ENCODE data around the gene COL23A1. TPM values are rescaled to one million over a fixed set of nuclear protein-coding genes. Genes with fewer than 3 reads are reported as not detected.

COL23A1 gene
- total RNA-seq, 1 donor from 2014 or later = 0.12 TPM

DNA sequence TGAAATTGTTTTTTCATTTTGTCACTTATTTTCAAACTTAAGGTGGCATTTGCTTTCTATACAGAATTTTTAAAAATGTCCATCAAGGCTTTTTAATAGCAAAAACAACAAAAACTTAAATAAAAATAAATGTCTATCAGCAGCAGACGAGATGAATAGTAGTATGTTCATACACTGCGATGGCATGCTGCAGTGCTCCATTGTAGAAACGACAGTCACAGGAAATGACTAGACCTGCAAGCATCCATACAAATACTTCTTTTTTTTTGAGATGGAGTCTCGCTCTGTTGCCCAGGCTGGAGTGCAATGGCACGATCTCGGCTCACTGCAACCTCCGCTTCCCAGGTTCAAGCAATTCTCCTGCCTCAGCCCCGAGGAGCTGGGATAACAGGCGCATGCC, 41.4 kb downstream of the COL23A1 start:
- H3K27me3 Mint-ChIP-seq (ENCODE audit: low read depth) = no peaks in the 10 kb centered on the region
- peaks cover 7% of the 10 kb centered on the region for H3K4me1 Mint-ChIP-seq (ENCODE audit: low read depth)
- DNase-seq (ENCODE audit: low spot score) = no peak
- H3K4me3 Mint-ChIP-seq (ENCODE audit: unreplicated experiment) = no peak overlapping the region
- no peaks in the 10 kb centered on the region for H3K36me3 Mint-ChIP-seq (ENCODE audit: low read depth)
- TF ChIP-seq, protein P1, sequence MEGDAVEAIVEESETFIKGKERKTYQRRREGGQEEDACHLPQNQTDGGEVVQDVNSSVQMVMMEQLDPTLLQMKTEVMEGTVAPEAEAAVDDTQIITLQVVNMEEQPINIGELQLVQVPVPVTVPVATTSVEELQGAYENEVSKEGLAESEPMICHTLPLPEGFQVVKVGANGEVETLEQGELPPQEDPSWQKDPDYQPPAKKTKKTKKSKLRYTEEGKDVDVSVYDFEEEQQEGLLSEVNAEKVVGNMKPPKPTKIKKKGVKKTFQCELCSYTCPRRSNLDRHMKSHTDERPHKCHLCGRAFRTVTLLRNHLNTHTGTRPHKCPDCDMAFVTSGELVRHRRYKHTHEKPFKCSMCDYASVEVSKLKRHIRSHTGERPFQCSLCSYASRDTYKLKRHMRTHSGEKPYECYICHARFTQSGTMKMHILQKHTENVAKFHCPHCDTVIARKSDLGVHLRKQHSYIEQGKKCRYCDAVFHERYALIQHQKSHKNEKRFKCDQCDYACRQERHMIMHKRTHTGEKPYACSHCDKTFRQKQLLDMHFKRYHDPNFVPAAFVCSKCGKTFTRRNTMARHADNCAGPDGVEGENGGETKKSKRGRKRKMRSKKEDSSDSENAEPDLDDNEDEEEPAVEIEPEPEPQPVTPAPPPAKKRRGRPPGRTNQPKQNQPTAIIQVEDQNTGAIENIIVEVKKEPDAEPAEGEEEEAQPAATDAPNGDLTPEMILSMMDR (IDR thresholded peaks at IDR 0.05) = no peak
- no peak overlapping the region for H3K27ac Mint-ChIP-seq (ENCODE audit: unreplicated experiment)
- H3K9me3 Mint-ChIP-seq (ENCODE audit: low read depth) = no peaks in the 10 kb centered on the region

DNA sequence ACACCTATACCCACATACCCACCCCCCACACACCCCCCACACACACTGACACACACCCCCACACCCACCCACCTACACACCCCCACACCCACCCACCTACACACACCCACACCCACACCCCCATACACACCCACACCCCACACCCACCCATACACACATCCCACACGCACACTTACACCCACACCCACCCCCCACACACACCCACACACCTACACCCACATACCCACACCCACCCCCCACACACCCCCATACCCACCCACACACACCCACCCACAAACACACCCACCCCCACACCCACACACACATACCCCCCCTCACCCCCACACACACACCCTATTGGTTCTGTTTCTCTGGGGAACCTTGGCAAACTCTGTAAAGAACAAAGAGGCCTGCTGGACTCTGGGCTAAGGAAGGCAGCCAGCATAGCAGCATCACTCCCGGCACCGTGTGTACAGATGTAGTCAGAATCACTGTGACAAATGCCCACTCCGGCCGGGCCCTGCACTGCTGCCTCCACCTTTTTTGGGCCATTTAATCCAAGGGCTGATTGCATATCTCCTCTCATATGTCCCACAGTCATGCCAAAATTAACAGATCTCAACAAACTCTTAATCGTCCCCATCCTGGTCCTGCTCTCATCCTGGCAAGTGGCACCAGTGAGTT, 42.3 kb downstream of the COL23A1 start:
- TF ChIP-seq, protein P1 (IDR thresholded peaks at IDR 0.05) = no peak
- Mint-ChIP-seq H3K4me1 (ENCODE audit: low read depth) (peaks cover 7% of the 10 kb centered on the region), H3K27ac (ENCODE audit: unreplicated experiment) (no peak overlapping the region), H3K4me3 (ENCODE audit: unreplicated experiment) (no peak overlapping the region), H3K27me3 (ENCODE audit: low read depth) (no peaks in the 10 kb centered on the region), H3K9me3 (ENCODE audit: low read depth) (no peaks in the 10 kb centered on the region), H3K36me3 (ENCODE audit: low read depth) (no peaks in the 10 kb centered on the region)
- no peak for DNase-seq (ENCODE audit: low spot score)

GRCh38 chr5:178547052-178547666, 43.0 kb downstream of the COL23A1 start:
- no peak overlapping the region for H3K27ac Mint-ChIP-seq (ENCODE audit: unreplicated experiment)
- TF ChIP-seq, protein P1 (IDR thresholded peaks at IDR 0.05) = no peak
- no peak for DNase-seq (ENCODE audit: low spot score)
- H3K4me3 Mint-ChIP-seq (ENCODE audit: unreplicated experiment) = no peak overlapping the region
- H3K27me3 Mint-ChIP-seq (ENCODE audit: low read depth) = no peaks in the 10 kb centered on the region
- H3K4me1 Mint-ChIP-seq (ENCODE audit: low read depth) = peaks cover 14% of the 10 kb centered on the region
- no peaks in the 10 kb centered on the region for H3K36me3 Mint-ChIP-seq (ENCODE audit: low read depth)
- no peaks in the 10 kb centered on the region for H3K9me3 Mint-ChIP-seq (ENCODE audit: low read depth)

DNA sequence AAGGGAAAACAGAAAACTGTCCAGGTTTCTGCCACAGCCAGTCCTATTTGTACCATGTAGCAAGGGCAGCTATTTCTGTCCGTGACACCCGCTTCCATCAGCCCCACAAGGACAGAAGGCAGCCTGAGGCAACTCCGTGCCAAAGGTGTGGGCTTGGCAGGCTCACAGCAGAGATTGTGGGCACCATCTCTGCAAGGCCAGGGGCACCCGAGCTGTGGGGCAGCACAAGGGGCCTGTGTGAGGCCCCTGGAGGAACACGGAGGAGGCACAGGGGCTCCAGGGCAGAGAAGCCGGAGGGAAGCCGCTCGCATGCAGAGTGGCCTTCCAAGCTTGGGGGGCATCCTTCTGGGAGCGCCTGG, 43.5 kb downstream of the COL23A1 start:
- no peaks in the 10 kb centered on the region for H3K27me3 Mint-ChIP-seq (ENCODE audit: low read depth)
- no peaks in the 10 kb centered on the region for H3K9me3 Mint-ChIP-seq (ENCODE audit: low read depth)
- no peak for DNase-seq (ENCODE audit: low spot score)
- H3K4me1 Mint-ChIP-seq (ENCODE audit: low read depth) = peaks cover 15% of the 10 kb centered on the region
- TF ChIP-seq, protein P1 (IDR thresholded peaks at IDR 0.05) = no peak
- H3K27ac Mint-ChIP-seq (ENCODE audit: unreplicated experiment) = no peak overlapping the region
- H3K36me3 Mint-ChIP-seq (ENCODE audit: low read depth) = no peaks in the 10 kb centered on the region
- H3K4me3 Mint-ChIP-seq (ENCODE audit: unreplicated experiment) = no peak overlapping the region

GRCh38 chr5:178545941-178546674, 44.1 kb downstream of the COL23A1 start:
- no peak for DNase-seq (ENCODE audit: low spot score)
- Mint-ChIP-seq H3K4me3 (ENCODE audit: unreplicated experiment) (no peak overlapping the region), H3K36me3 (ENCODE audit: low read depth) (no peaks in the 10 kb centered on the region), H3K27ac (ENCODE audit: unreplicated experiment) (no peak overlapping the region), H3K9me3 (ENCODE audit: low read depth) (no peaks in the 10 kb centered on the region), H3K27me3 (ENCODE audit: low read depth) (no peaks in the 10 kb centered on the region), H3K4me1 (ENCODE audit: low read depth) (peaks cover 15% of the 10 kb centered on the region)
- TF ChIP-seq, protein P1 (IDR thresholded peaks at IDR 0.05) = no peak

Measured in chondrocyte (in vitro differentiated cells).